D721Med (cell line): ENCODE data around the gene VAMP4.
A peak's percentile ranks its signal among the peaks of the same experiment; 100 is the strongest.

Experiments used
- DNase-seq: peaks from one replicate; pipeline ENCODE4 v3.0.0; 2011; ENCODE audit warnings: low spot score; ENCODE audit not compliant: insufficient read length
- FAIRE-seq: peaks from 2 replicates; lab custom pipeline; 2011; peaks lifted over from hg19 to GRCh38; lab: Jason Lieb, UNC
- CTCF ChIP-seq: IDR thresholded peaks from 2 replicates; pipeline ENCODE4 v1.5.1; 2012; ENCODE audit warnings: mild to moderate bottlenecking, control low read depth; ENCODE audit not compliant: insufficient read depth; ENCODE audit errors: missing control alignments

VAMP4 gene

DNA sequence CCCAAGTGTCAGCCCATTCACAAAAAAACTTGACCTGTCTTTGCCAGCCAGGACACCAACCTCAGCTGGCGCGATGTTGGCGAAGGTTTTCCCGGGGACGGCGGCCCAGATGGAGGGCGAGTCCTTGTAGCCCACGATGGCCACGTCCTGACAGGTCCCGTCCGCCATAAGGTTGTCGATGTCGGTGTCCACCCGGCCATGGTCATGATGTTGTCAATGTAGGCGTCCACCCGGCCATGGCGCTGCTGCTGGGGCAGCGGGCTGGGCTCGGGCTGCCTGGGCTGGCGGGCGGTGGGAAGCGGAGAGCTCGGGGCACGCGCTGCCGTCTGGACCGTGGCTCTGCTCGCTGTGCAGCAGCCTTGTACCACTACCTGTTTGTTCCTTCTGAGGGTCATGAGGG lies 71.1 kb downstream of the VAMP4 start:
- TF ChIP-seq CTCF, result no peak

DNA sequence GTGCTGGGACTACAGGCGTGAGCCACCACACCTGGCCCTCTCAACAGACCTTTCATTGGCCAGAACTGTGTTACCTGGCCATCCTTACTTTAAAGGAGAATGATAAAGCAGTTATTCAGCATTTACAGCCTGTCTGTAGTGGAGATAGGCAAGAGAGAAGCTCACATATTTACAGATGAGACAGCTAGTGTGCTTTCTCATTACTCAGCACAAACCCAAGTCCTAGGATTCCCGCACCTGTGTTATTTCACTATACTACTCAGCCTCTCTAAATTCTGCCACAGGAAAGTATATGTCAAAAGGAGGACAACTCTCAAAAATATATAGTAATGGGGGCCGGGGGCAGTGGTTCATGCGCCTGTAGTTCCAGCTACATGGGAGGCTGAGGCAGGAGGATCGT lies 73.5 kb downstream of the VAMP4 start:
- DNase-seq (no peak), FAIRE-seq (no peak)
- no peak for TF ChIP-seq CTCF

More for the DNA sequence above, 71.1 kb downstream of the VAMP4 start:
- DNase-seq (no peak), FAIRE-seq (no peak)

- no peak for TF ChIP-seq CTCF
- DNase-seq (no peak), FAIRE-seq (peak; percentile 35)
Measured at GRCh38 chr1:171666114-171666769, 75.6 kb downstream of the VAMP4 start.

GRCh38 chr1:171664976-171665375 lies 76.9 kb downstream of the VAMP4 start:
- FAIRE-seq (no peak), DNase-seq (no peak)
- TF ChIP-seq CTCF, result no peak

GRCh38 chr1:171663854-171664575 lies 77.8 kb downstream of the VAMP4 start:
- FAIRE-seq (no peak), DNase-seq (no peak)
- no peak for TF ChIP-seq CTCF

DNA sequence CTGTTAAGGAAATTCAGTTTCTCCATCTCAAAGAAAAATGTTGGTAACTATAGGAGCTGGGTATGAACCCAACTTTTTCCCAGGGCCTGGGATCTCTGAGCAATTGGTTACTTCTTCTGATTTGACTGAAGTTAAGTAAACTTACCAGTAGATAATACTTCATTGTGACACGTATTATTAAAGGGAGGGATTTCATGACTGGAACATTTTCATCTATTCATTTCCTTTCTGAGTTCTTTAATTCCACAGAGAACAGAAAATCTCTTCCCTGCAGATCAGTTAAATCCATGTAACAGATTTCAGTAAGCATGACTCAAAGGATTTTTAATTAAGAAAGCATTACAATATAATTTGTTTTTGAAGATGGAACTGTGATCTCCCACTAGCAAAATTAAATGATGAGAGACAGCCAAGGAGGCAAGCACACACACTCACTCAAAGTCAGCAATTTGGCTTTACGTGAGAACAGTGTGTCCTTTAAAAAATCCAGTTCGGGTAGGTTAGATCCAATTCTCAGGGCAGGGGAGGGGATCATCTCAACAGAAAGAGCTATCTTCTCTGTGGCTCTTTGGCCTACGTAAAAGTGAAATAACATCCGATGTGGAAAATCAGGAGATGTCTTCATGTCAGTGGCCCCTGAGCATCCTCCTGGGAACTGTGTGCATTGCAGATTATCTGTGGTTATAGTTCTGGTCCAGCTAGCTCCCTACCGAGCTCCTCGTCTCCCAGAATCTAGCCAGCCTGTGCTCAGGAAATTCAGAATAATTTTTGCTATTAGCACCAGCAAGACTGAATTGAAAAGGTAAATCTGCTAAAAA lies 78.6 kb downstream of the VAMP4 start:
- DNase-seq (no peak), FAIRE-seq (peak; percentile 32)
- TF ChIP-seq CTCF, result no peak
